ENCODE measurements around the gene IRX1. TPM values are rescaled to one million over a fixed set of nuclear protein-coding genes. Genes with fewer than 3 reads are reported as not detected.

The IRX1 gene
- total RNA-seq, 1 donor from 2014 or later: not detected

GRCh38 chr5:3593771-3594509, 1.7 kb upstream of the IRX1 start:
- Mint-ChIP-seq H3K9me3 (ENCODE audit: unreplicated experiment) (peaks cover 11% of the 10 kb centered on the region), H3K4me3 (ENCODE audit: unreplicated experiment) (peak overlapping the region; percentile 62), H3K36me3 (ENCODE audit: low read depth, unreplicated experiment) (peaks cover 3% of the 10 kb centered on the region), H3K27me3 (ENCODE audit: unreplicated experiment) (peaks cover 34% of the 10 kb centered on the region), H3K27ac (ENCODE audit: unreplicated experiment) (no peak overlapping the region), H3K4me1 (ENCODE audit: unreplicated experiment) (peaks cover 10% of the 10 kb centered on the region)
- no peak for TF ChIP-seq CTCF (IDR thresholded peaks at IDR 0.05; ENCODE audit: unreplicated experiment)
- no peak for DNase-seq (ENCODE audit: low spot score)

GRCh38 chr5:3594510-3595005, 1.1 kb upstream of the IRX1 start:
- TF ChIP-seq CTCF (IDR thresholded peaks at IDR 0.05; ENCODE audit: unreplicated experiment): no peak
- Mint-ChIP-seq H3K9me3 (ENCODE audit: unreplicated experiment) (peaks cover 11% of the 10 kb centered on the region), H3K4me3 (ENCODE audit: unreplicated experiment) (no peak overlapping the region), H3K27ac (ENCODE audit: unreplicated experiment) (no peak overlapping the region), H3K4me1 (ENCODE audit: unreplicated experiment) (peaks cover 10% of the 10 kb centered on the region), H3K27me3 (ENCODE audit: unreplicated experiment) (peaks cover 39% of the 10 kb centered on the region), H3K36me3 (ENCODE audit: low read depth, unreplicated experiment) (peaks cover 3% of the 10 kb centered on the region)
- DNase-seq (ENCODE audit: low spot score): peak; percentile 33

- Mint-ChIP-seq H3K36me3 (ENCODE audit: low read depth, unreplicated experiment) (peaks cover 3% of the 10 kb centered on the region), H3K4me3 (ENCODE audit: unreplicated experiment) (no peak overlapping the region), H3K27ac (ENCODE audit: unreplicated experiment) (no peak overlapping the region), H3K9me3 (ENCODE audit: unreplicated experiment) (peaks cover 6% of the 10 kb centered on the region), H3K4me1 (ENCODE audit: unreplicated experiment) (peaks cover 8% of the 10 kb centered on the region), H3K27me3 (ENCODE audit: unreplicated experiment) (peaks cover 34% of the 10 kb centered on the region)
- no peak for TF ChIP-seq CTCF (IDR thresholded peaks at IDR 0.05; ENCODE audit: unreplicated experiment)
- no peak for DNase-seq (ENCODE audit: low spot score)
Observed at GRCh38 chr5:3596261-3596825, 711 bp downstream of the IRX1 start.

- Mint-ChIP-seq H3K27me3 (ENCODE audit: unreplicated experiment) (peaks cover 38% of the 10 kb centered on the region), H3K4me1 (ENCODE audit: unreplicated experiment) (peaks cover 11% of the 10 kb centered on the region), H3K36me3 (ENCODE audit: low read depth, unreplicated experiment) (peaks cover 7% of the 10 kb centered on the region), H3K27ac (ENCODE audit: unreplicated experiment) (no peak overlapping the region), H3K9me3 (ENCODE audit: unreplicated experiment) (peaks cover 6% of the 10 kb centered on the region), H3K4me3 (ENCODE audit: unreplicated experiment) (peak overlapping the region; percentile 11)
- no peak for DNase-seq (ENCODE audit: low spot score)
- no peak for TF ChIP-seq CTCF (IDR thresholded peaks at IDR 0.05; ENCODE audit: unreplicated experiment)
Observed at GRCh38 chr5:3596857-3597166, 1.2 kb downstream of the IRX1 start.

Measured in endothelial cell (in vitro differentiated cells).